ENCODE measurements around the gene ADAM12.

Gene ADAM12

GRCh38 chr10:126242397-126243260, 145.6 kb downstream of the ADAM12 start:
- DNase-seq (ENCODE audit: low spot score) (no peak), FAIRE-seq (no peak)

GRCh38 chr10:126240483-126240882, 147.8 kb downstream of the ADAM12 start:
- no peak for FAIRE-seq
- DNase-seq (ENCODE audit: low spot score): no peak

GRCh38 chr10:126239844-126240243, 148.4 kb downstream of the ADAM12 start:
- no peak for DNase-seq (ENCODE audit: low spot score)
- no peak for FAIRE-seq

- FAIRE-seq: no peak
- DNase-seq (ENCODE audit: low spot score): no peak
Observed at GRCh38 chr10:126235979-126236851, 152.1 kb downstream of the ADAM12 start.

- DNase-seq (ENCODE audit: low spot score): no peak
- FAIRE-seq: no peak
Observed at GRCh38 chr10:126235091-126235978, 152.9 kb downstream of the ADAM12 start.

- DNase-seq (ENCODE audit: low spot score): no peak
- no peak for FAIRE-seq
Observed at GRCh38 chr10:126234630-126235029, 153.6 kb downstream of the ADAM12 start.

- no peak for DNase-seq (ENCODE audit: low spot score)
- FAIRE-seq: no peak
Observed at GRCh38 chr10:126233182-126234148, 154.8 kb downstream of the ADAM12 start.

GRCh38 chr10:126230587-126230986, 157.7 kb downstream of the ADAM12 start:
- no peak for FAIRE-seq
- DNase-seq (ENCODE audit: low spot score): no peak

GRCh38 chr10:126229686-126230085, 158.6 kb downstream of the ADAM12 start:
- FAIRE-seq (no peak), DNase-seq (ENCODE audit: low spot score) (no peak)

GRCh38 chr10:126227762-126228134, 160.5 kb downstream of the ADAM12 start:
- DNase-seq (ENCODE audit: low spot score) (peak; percentile 57), FAIRE-seq (no peak)

- FAIRE-seq (peak; percentile 90), DNase-seq (ENCODE audit: low spot score) (no peak)
Observed at GRCh38 chr10:126226988-126227761, 161.1 kb downstream of the ADAM12 start.

- no peak for FAIRE-seq
- DNase-seq (ENCODE audit: low spot score): no peak
Observed at GRCh38 chr10:126226205-126226604, 162.1 kb downstream of the ADAM12 start.

- no peak for DNase-seq (ENCODE audit: low spot score)
- no peak for FAIRE-seq
Observed at GRCh38 chr10:126225672-126226008, 162.6 kb downstream of the ADAM12 start.

GRCh38 chr10:126224967-126225671, 163.2 kb downstream of the ADAM12 start:
- no peak for DNase-seq (ENCODE audit: low spot score)
- no peak for FAIRE-seq

GRCh38 chr10:126223512-126224067, 164.7 kb downstream of the ADAM12 start:
- DNase-seq (ENCODE audit: low spot score) (no peak), FAIRE-seq (no peak)

- DNase-seq (ENCODE audit: low spot score) (no peak), FAIRE-seq (no peak)
Observed at GRCh38 chr10:126222736-126223511, 165.4 kb downstream of the ADAM12 start.

GRCh38 chr10:126221874-126222273, 166.4 kb downstream of the ADAM12 start:
- no peak for DNase-seq (ENCODE audit: low spot score)
- FAIRE-seq: peak; percentile 48

All from urothelium cell line (cell line).